Liver (tissue), 3 donors: ENCODE data around the gene RAPGEF4.

Source experiments
- ATF3 ChIP-seq: IDR thresholded peaks from 2 replicates; pipeline ENCODE4 v1.6.1; 2016; ENCODE audit warnings: antibody characterized with exemption
- CTCF ChIP-seq: fragments of 150-350 bp; IDR thresholded peaks from 2 replicates; pipeline ENCODE4 v1.5.1; 2017; ENCODE audit warnings: improper control_type of control experiment, low read depth, low read length; ENCODE audit not compliant: missing input control
- EGR1 ChIP-seq, 2 donors: IDR thresholded peaks; 2 replicates each; pipeline ENCODE4 v1.6.1; 2016 to 2018; ENCODE audit warnings: antibody characterized with exemption in 2 of 2, low read depth in 2 of 2
- FOXA2 ChIP-seq: IDR thresholded peaks from 2 replicates; pipeline ENCODE4 v1.6.1; 2016; ENCODE audit warnings: antibody characterized with exemption
- HNF4G ChIP-seq: IDR thresholded peaks from 2 replicates; pipeline ENCODE4 v1.6.1; 2016; ENCODE audit warnings: antibody characterized with exemption
- MAX ChIP-seq: IDR thresholded peaks from 2 replicates; pipeline ENCODE4 v1.6.1; 2016; ENCODE audit warnings: antibody characterized with exemption
- NR2F2 ChIP-seq: IDR thresholded peaks from 2 replicates; pipeline ENCODE4 v1.6.1; 2016; ENCODE audit warnings: antibody characterized with exemption
- RAD21 ChIP-seq, 2 donors: IDR thresholded peaks; 2 replicates each; pipeline ENCODE4 v1.6.1; 2016; ENCODE audit warnings: antibody characterized with exemption in 2 of 2, mild to moderate bottlenecking in 2 of 2
- REST ChIP-seq: IDR thresholded peaks from 2 replicates; pipeline ENCODE4 v1.6.1; 2016; ENCODE audit warnings: antibody characterized with exemption, mild to moderate bottlenecking
- RXRA ChIP-seq, 2 donors: IDR thresholded peaks; 2 replicates each; pipeline ENCODE4 v1.6.1; 2017 to 2018; ENCODE audit warnings: antibody characterized with exemption in 2 of 2, mild to moderate bottlenecking in 1 of 2
- SP1 ChIP-seq: IDR thresholded peaks from 2 replicates; pipeline ENCODE4 v1.6.1; 2018; ENCODE audit warnings: antibody characterized with exemption, mild to moderate bottlenecking
- TAF1 ChIP-seq: conservative IDR thresholded peaks from 2 replicates; pipeline ENCODE4 v1.6.1; 2016; ENCODE audit warnings: antibody characterized with exemption, mild to moderate bottlenecking
- ZBTB33 ChIP-seq: IDR thresholded peaks from 2 replicates; pipeline ENCODE4 v1.6.1; 2016; ENCODE audit warnings: antibody characterized with exemption
- donor health status: healthy.
- donor health status: healthy.

- TF ChIP-seq MAX (no peak), CTCF (no peak), NR2F2 (no peak), EGR1 (IDR thresholded peaks at IDR 0.05; ENCODE audit: low read depth in 2 of 2) (no peak), RXRA (IDR thresholded peaks at IDR 0.05) (no peak), ATF3 (no peak), TAF1 (no peak), REST (no peak), RAD21 (IDR thresholded peaks at IDR 0.05) (no peak), ZBTB33 (no peak), SP1 (no peak), FOXA2 (no peak), HNF4G (no peak)
These were observed 202.5 kb downstream of the RAPGEF4 start for GRCh38 chr2:172937884-172938712.
